HCT116 (cell line): ENCODE measurements around the gene PPP2CA. TPM values are rescaled to one million over a fixed set of nuclear protein-coding genes. Genes with fewer than 3 reads are reported as not detected.

Experiments used
- ATAC-seq: fragments of 200-7000 bp; cut with Tn5 transposase; 2 replicates; pipeline ENCODE4 v1.9.1; 2020; ENCODE audit warnings: mild to moderate bottlenecking, moderate library complexity
- BruUV-seq: library from RNA; stranded (reverse); fragments of 400-500 nt; replicated peaks from 2 replicates; lab custom pipeline; 2021; lab: Mats Ljungman, UMichigan
- CTCF ChIA-PET: fragments of 300-600 bp; sonication (Branson Sonifier 250); formaldehyde crosslinking; loops from one replicate; lab custom pipeline; 2021; ENCODE audit warnings: antibody characterized with exemption; lab: Charles Lee
- POLR2A ChIA-PET: fragments of 300-600, 350-600 bp; sonication (Branson Sonifier 250); formaldehyde crosslinking; loops from one replicate; lab custom pipeline; 2021; ENCODE audit warnings: antibody characterized with exemption; lab: Charles Lee
- RAD21 ChIA-PET, 2 experiments: fragments of 300-600 bp; sonication (Branson Sonifier 250); formaldehyde crosslinking; loops; one replicate each; lab custom pipeline; 2023; ENCODE audit warnings: low total read pairs in 2 of 2; ENCODE audit not compliant: uncharacterized antibody in 2 of 2, unreplicated experiment in 2 of 2, low non-redundant PET in 1 of 2; lab: Charles Lee
- DNase-seq: peaks from one replicate; pipeline ENCODE4 v3.0.0-alpha.2; 2010; ENCODE audit warnings: low read depth, low spot score
- H2AFZ ChIP-seq: fragments of 200-600 bp; shearing (Covaris generic), sonication (generic); 2 replicates; pipeline ENCODE4 v1.6.1; 2017; ENCODE audit warnings: low read depth, mixed run types, mixed read lengths, antibody characterized with exemption, low read length; ENCODE audit not compliant: poor library complexity, severe bottlenecking
- H3K27ac ChIP-seq: 2 replicates; pipeline ENCODE4 v1.5.1; 2012; ENCODE audit warnings: low read depth, low read length
- H3K27me3 ChIP-seq: fragments of 200-600 bp; sonication (generic); 2 replicates; pipeline ENCODE4 v1.6.1; 2016; ENCODE audit warnings: mixed run types, low read length, mixed read lengths; ENCODE audit not compliant: insufficient read depth
- H3K36me3 ChIP-seq, 2 experiments: fragments of 200-500 bp in 1 of 2; fragments of 200-600 bp in 1 of 2; sonication (Bioruptor generic) in 1 of 2; sonication (generic) in 1 of 2; 2 replicates each; pipeline versions ENCODE4 v1.5.1 to v1.6.1; 2014 to 2016; ENCODE audit warnings: low read length in 2 of 2, inconsistent platforms in 1 of 2, mixed read lengths in 1 of 2, mixed run types in 1 of 2; ENCODE audit not compliant: insufficient read depth in 2 of 2, control insufficient read depth in 1 of 2
- H3K4me1 ChIP-seq, 2 experiments: fragments of 200-600 bp in 1 of 2; sonication (generic) in 1 of 2; 2 replicates each; pipeline versions ENCODE4 v1.5.1 to v1.6.1; 2012 to 2017; ENCODE audit warnings: low read length in 2 of 2, inconsistent platforms in 1 of 2, mild to moderate bottlenecking in 1 of 2, mixed read lengths in 1 of 2, mixed run types in 1 of 2, moderate library complexity in 1 of 2; ENCODE audit not compliant: insufficient read depth in 2 of 2, control insufficient read depth in 1 of 2
- H3K4me2 ChIP-seq: fragments of 200-600 bp; sonication (generic); 2 replicates; pipeline ENCODE4 v1.6.1; 2017; ENCODE audit warnings: mixed run types, low read length, mixed read lengths
- H3K4me3 ChIP-seq, 2 experiments: fragments of 200-600 bp in 1 of 2; sonication (generic) in 1 of 2; replicated peaks in 1 of 2; 2 replicates each; pipeline ENCODE4 v1.5.1; 2011 to 2016; ENCODE audit warnings: low read length in 2 of 2, control low read depth in 1 of 2, low read depth in 1 of 2, mild to moderate bottlenecking in 1 of 2, mixed read lengths in 1 of 2, mixed run types in 1 of 2
- H3K79me2 ChIP-seq: fragments of 200-600 bp; sonication (generic); 2 replicates; pipeline ENCODE4 v1.6.1; 2017; ENCODE audit warnings: mild to moderate bottlenecking, mixed run types, low read length, moderate library complexity, mixed read lengths; ENCODE audit not compliant: insufficient read depth
- H3K9ac ChIP-seq: fragments of 200-600 bp; sonication (generic); 2 replicates; pipeline ENCODE4 v1.6.1; 2016; ENCODE audit warnings: low read length, mixed read lengths
- H3K9me2 ChIP-seq: fragments of 200-600 bp; sonication (generic), shearing (Covaris generic); 2 replicates; pipeline ENCODE4 v1.6.1; 2017; ENCODE audit warnings: mixed run types, mild to moderate bottlenecking, moderate library complexity; ENCODE audit not compliant: insufficient read depth
- H3K9me3 ChIP-seq, 2 experiments: fragments of 200-500 bp in 1 of 2; fragments of 200-600 bp in 1 of 2; sonication (Bioruptor generic) in 1 of 2; sonication (generic) in 1 of 2; 2 replicates each; pipeline ENCODE4 v1.6.1; 2014 to 2017; ENCODE audit warnings: low read length in 2 of 2, mixed read lengths in 2 of 2, inconsistent platforms in 1 of 2, low read depth in 1 of 2, mild to moderate bottlenecking in 1 of 2, mixed run types in 1 of 2, moderate library complexity in 1 of 2; ENCODE audit not compliant: control insufficient read depth in 1 of 2, insufficient read depth in 1 of 2
- H4K20me1 ChIP-seq: fragments of 200-600 bp; sonication (generic), shearing (Covaris generic); 2 replicates; pipeline ENCODE4 v1.6.1; 2017; ENCODE audit warnings: mixed run types, mild to moderate bottlenecking, moderate library complexity; ENCODE audit not compliant: insufficient read depth
- ATF3 ChIP-seq: IDR thresholded peaks from 2 replicates; pipeline ENCODE4 v1.6.1; 2012
- EGR1 ChIP-seq: IDR thresholded peaks from 2 replicates; pipeline ENCODE4 v1.6.1; 2012; ENCODE audit warnings: low read depth
- JUND ChIP-seq: IDR thresholded peaks from 2 replicates; pipeline ENCODE4 v1.6.1; 2012
- POLR2AphosphoS5 ChIP-seq: IDR thresholded peaks from 2 replicates; pipeline ENCODE4 v1.6.1; 2011; ENCODE audit warnings: mild to moderate bottlenecking, low read depth, low read length, moderate library complexity
- REST ChIP-seq: IDR thresholded peaks from 2 replicates; pipeline ENCODE4 v1.6.1; 2012; ENCODE audit warnings: low read depth
- SRF ChIP-seq: IDR thresholded peaks from 2 replicates; pipeline ENCODE4 v1.6.1; 2012; ENCODE audit warnings: low read depth
- TCF7L2 ChIP-seq: IDR thresholded peaks from 2 replicates; pipeline ENCODE4 v1.7.0; 2011; ENCODE audit warnings: borderline replicate concordance, inconsistent platforms; ENCODE audit not compliant: insufficient read depth, insufficient read length; ENCODE audit errors: extremely low read depth
- ZBTB33 ChIP-seq: IDR thresholded peaks from 2 replicates; pipeline ENCODE4 v1.6.1; 2011; ENCODE audit warnings: mild to moderate bottlenecking, low read length, moderate library complexity; ENCODE audit not compliant: insufficient replicate concordance; ENCODE audit errors: extremely low read depth
- intact Hi-C: fragments of 100-400 bp; cut with micrococcal nuclease; formaldehyde crosslinking; loops from 2 replicates; pipeline ENCODE4 v1.10.0; 2022
- total RNA-seq: library from RNA; stranded (reverse); gene quantifications from one replicate; pipeline ENCODE4 v1.2.1, GENCODE V29; 2021; ENCODE audit not compliant: unreplicated experiment

PPP2CA gene
- total RNA-seq, 1 experiment from 2014 or later = 167 TPM

- no peak for TF ChIP-seq ZBTB33
- TF ChIP-seq, all 23 proteins: peak for 0
Observed at GRCh38 chr5:134268919-134269318, 43.0 kb upstream of the PPP2CA start (continued).

GRCh38 chr5:134268019-134268601 is 42.2 kb upstream of the PPP2CA start:
- ATAC-seq = no peak
- CTCF ChIA-PET = no interaction called here
- no peak overlapping the region for H3K4me2 ChIP-seq
- H4K20me1 ChIP-seq = no peaks in the 10 kb centered on the region
- RAD21 ChIA-PET = no interaction called here
- BruUV-seq = no TSS peak
- intact Hi-C loops = no loop called here
- no peak overlapping the region for H3K4me3 ChIP-seq
- POLR2A ChIA-PET = no interaction called here
- peaks cover 6% of the 10 kb centered on the region in 2 experiments; a peak in 2 of 4 replicates for H3K9me3 ChIP-seq
- H3K9ac ChIP-seq = no peak overlapping the region
- H3K4me1 ChIP-seq = peaks cover 0 to 11% of the 10 kb centered on the region in 2 experiments; a peak in 2 of 4 replicates
- TF ChIP-seq POLR2AphosphoS5 (no peak), TCF7L2 (no peak), EGR1 (no peak), SRF (no peak), JUND (no peak), REST (no peak), ATF3 (no peak)
- H3K27me3 ChIP-seq = no peaks in the 10 kb centered on the region
- H3K9me2 ChIP-seq = no peaks in the 10 kb centered on the region
- H3K79me2 ChIP-seq = no peaks in the 10 kb centered on the region
- H3K36me3 ChIP-seq = no peaks in the 10 kb centered on the region
- no peak overlapping the region for H3K27ac ChIP-seq
- DNase-seq = no peak
- peak overlapping the region; percentile 24 for H2AFZ ChIP-seq
